Measurements from ENCODE around the gene CRAT.

Gene CRAT

GRCh38 chr9:129060991-129061390 lies 49.6 kb downstream of the CRAT start:
- TF ChIP-seq, protein P1, sequence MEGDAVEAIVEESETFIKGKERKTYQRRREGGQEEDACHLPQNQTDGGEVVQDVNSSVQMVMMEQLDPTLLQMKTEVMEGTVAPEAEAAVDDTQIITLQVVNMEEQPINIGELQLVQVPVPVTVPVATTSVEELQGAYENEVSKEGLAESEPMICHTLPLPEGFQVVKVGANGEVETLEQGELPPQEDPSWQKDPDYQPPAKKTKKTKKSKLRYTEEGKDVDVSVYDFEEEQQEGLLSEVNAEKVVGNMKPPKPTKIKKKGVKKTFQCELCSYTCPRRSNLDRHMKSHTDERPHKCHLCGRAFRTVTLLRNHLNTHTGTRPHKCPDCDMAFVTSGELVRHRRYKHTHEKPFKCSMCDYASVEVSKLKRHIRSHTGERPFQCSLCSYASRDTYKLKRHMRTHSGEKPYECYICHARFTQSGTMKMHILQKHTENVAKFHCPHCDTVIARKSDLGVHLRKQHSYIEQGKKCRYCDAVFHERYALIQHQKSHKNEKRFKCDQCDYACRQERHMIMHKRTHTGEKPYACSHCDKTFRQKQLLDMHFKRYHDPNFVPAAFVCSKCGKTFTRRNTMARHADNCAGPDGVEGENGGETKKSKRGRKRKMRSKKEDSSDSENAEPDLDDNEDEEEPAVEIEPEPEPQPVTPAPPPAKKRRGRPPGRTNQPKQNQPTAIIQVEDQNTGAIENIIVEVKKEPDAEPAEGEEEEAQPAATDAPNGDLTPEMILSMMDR (IDR thresholded peaks at IDR 0.05; ENCODE audit: control extremely low read depth, extremely low read depth, low read depth, missing control alignments), result no peak
- ChIA-PET POLR2A (no interaction called here), CTCF (interaction anchor here (1.0 kb wide), 1 partner anchor 33 kb away, joined by 4 read pairs; the partner anchor contains the start of gene SH3GLB2)

GRCh38 chr9:129059796-129060785 lies 50.5 kb downstream of the CRAT start:
- ChIA-PET CTCF (interaction anchor here (1.0 to 2.4 kb wide), 2 partner anchors 32 kb away, joined by 4 to 7 read pairs; partner anchors contain the start of gene SH3GLB2), POLR2A (no interaction called here)
- TF ChIP-seq, protein P1 (IDR thresholded peaks at IDR 0.05; ENCODE audit: control extremely low read depth, extremely low read depth, low read depth, missing control alignments), result no peak
- DNase-seq (ENCODE audit: extremely low spot score), result no peak

More at GRCh38 chr9:129060991-129061390, 49.6 kb downstream of the CRAT start:
- DNase-seq (ENCODE audit: extremely low spot score), result no peak

GRCh38 chr9:129058965-129059795 lies 51.4 kb downstream of the CRAT start:
- POLR2A ChIA-PET, result interaction anchor here (0.6 kb wide), 1 partner anchor 787 kb away, joined by 5 read pairs; no protein-coding TSS in a partner anchor

DNA sequence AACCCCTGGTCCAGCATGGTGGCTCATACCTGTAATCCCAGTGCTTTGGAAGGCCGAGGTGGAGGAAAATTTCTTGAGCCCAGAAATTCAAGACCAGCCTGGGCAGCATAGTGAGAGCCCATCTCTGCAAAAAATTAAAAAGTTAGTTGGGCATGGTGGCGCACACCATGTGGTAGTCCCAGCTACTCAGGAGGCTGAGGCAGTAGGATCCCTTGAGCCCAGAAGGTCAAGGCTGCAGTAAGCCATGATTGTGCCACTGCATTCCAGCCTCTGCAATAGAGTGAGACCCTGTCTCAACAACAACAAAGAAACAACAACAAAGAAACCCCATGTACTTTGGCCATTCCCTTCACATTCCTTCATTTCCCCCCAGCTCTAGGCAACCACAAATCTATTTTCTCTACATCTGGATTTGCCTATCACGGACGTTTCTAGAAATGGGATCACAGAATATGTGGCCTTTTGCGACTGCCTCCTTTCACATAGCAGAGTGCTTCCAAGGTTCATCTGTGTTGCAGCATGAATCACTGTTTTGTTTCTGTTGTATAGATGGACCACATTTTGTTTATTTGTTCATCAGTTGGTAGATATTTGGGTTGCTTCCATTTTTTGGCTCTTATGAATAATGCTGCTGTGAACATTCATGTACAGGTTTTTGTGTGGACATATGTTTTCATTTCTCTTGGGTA lies 56.3 kb downstream of the CRAT start:
- CTCF ChIA-PET, result interaction anchor here (0.9 kb wide), 1 partner anchor 51 kb away, joined by 3 read pairs; no protein-coding TSS in a partner anchor
- TF ChIP-seq, protein P1 (IDR thresholded peaks at IDR 0.05; ENCODE audit: control extremely low read depth, extremely low read depth, low read depth, missing control alignments), result no peak
- no peak for DNase-seq (ENCODE audit: extremely low spot score)
- POLR2A ChIA-PET, result no interaction called here

More at GRCh38 chr9:129058965-129059795, 51.4 kb downstream of the CRAT start:
- no peak for DNase-seq (ENCODE audit: extremely low spot score)
- TF ChIP-seq, protein P1 (IDR thresholded peaks at IDR 0.05; ENCODE audit: control extremely low read depth, extremely low read depth, low read depth, missing control alignments), result no peak
- CTCF ChIA-PET, result interaction anchor here (2.4 kb wide), 1 partner anchor 31 kb away, joined by 7 read pairs; the partner anchor contains the start of gene SH3GLB2

DNA sequence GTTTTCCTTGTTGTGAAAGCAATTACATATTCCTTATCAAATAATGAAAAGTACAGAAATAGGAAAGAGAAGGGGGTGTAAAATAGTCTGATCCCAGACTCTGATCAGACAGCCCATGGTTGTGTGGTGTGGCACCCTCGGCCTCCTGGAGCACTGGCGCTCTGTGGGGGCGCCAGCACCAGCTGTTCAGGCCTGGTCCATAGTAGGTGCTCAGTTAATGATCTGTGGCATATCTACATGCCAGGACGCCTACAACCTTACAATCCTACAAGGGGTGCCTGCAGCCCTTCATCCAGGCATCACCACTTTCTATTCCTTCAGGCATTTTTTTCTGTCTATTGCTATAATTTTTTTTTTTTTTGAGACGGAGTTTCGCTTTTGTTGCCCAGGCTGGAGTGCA lies 57.6 kb downstream of the CRAT start:
- TF ChIP-seq, protein P1 (IDR thresholded peaks at IDR 0.05; ENCODE audit: control extremely low read depth, extremely low read depth, low read depth, missing control alignments), result no peak
- ChIA-PET POLR2A (no interaction called here), CTCF (no interaction called here)
- DNase-seq (ENCODE audit: extremely low spot score), result no peak
